T-helper 17 cell (primary cell): ENCODE measurements around the gene ACE2. TPM values are rescaled to one million over a fixed set of nuclear protein-coding genes. Genes with fewer than 3 reads are reported as not detected.

ENCODE experiments used
- ATAC-seq: fragments of 150-1000 bp; cut with Tn5 transposase; 2 replicates; pipeline ENCODE4 v1.10.0; 2021; ENCODE audit warnings: mild to moderate bottlenecking, moderate library complexity
- DNase-seq, 3 donors: peaks; one replicate each; pipeline versions ENCODE4 v3.0.0 to v3.0.0-alpha.2; 2020 to 2021
- H3K9me3 ChIP-seq: one replicate; pipeline ENCODE4 v1.7.0; 2013; ENCODE audit warnings: low read length, mild to moderate bottlenecking; ENCODE audit not compliant: control insufficient read depth, poor library complexity, severe bottlenecking
- H3K27ac Mint-ChIP-seq: one replicate; pipeline ENCODE4 v1.8.0; 2022; ENCODE audit warnings: mild to moderate bottlenecking, moderate library complexity, mixed read lengths
- H3K27me3 Mint-ChIP-seq: one replicate; pipeline ENCODE4 v1.8.0; 2022; ENCODE audit warnings: mixed read lengths
- H3K36me3 Mint-ChIP-seq: one replicate; pipeline ENCODE4 v1.8.0; 2022; ENCODE audit warnings: low read depth, mixed read lengths
- H3K4me1 Mint-ChIP-seq: one replicate; pipeline ENCODE4 v1.8.0; 2022; ENCODE audit warnings: mild to moderate bottlenecking, mixed read lengths
- H3K4me3 Mint-ChIP-seq: one replicate; pipeline ENCODE4 v1.8.0; 2022; ENCODE audit warnings: mild to moderate bottlenecking, moderate library complexity, mixed read lengths
- total RNA-seq, 4 donors: library from RNA in 2 of 4; stranded (reverse) in 2 of 4; gene quantifications; one replicate each; pipeline ENCODE4 v1.2.3 and lab custom pipeline; 2022 to 2026

Gene ACE2
- total RNA-seq, 2 donors from 2014 or later, result not detected

DNA sequence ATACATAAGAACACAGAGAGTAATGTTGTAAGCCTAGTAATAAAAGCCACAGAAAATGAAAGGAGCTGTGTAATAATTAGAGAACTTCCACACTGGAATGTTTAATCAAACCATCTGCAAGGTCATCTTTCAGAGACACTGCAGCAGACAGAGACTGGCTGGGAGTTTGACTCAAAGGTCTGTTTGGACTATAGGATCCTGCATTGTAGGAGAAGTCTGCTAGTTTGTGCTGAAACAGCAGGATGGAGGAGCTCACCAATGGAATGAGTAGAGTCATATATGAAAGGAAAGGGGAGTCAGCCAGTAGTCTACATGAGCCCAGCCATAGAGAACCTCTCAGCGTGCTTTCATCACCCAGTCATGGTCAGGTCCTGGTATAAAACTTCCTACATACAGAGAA, 4.5 kb upstream of the ACE2 start:
- no peak overlapping the region for H3K4me3 Mint-ChIP-seq
- H3K27ac Mint-ChIP-seq, result no peak overlapping the region
- H3K4me1 Mint-ChIP-seq, result no peaks in the 10 kb centered on the region
- peaks cover 27% of the 10 kb centered on the region for H3K27me3 Mint-ChIP-seq
- H3K36me3 Mint-ChIP-seq, result peaks cover 2% of the 10 kb centered on the region
- ATAC-seq (no peak), DNase-seq (no peak)
- H3K9me3 ChIP-seq, result no peaks in the 10 kb centered on the region

DNA sequence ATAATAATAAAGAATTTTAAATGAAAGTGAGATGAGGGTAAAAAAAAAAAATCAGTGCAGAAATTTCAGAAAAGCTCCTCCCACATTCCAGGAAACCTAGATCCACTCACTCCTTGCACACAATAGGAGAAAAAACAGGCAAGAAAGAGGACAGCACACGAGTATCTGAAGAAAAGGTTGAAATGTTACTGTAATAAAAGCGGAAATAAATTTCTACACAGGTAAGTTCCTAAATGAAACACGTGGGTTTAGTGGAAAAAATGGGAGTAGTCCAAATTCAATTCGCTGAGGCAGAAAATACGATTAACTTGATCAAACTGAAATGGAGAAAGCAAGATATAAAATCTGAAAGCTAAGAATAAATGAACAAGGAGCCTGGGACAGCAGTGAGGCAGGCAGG, 2.0 kb upstream of the ACE2 start:
- peaks cover 24% of the 10 kb centered on the region for H3K27me3 Mint-ChIP-seq
- H3K4me3 Mint-ChIP-seq, result no peak overlapping the region
- no peak overlapping the region for H3K27ac Mint-ChIP-seq
- H3K4me1 Mint-ChIP-seq, result no peaks in the 10 kb centered on the region
- no peak for DNase-seq
- no peak for ATAC-seq
- H3K9me3 ChIP-seq, result no peaks in the 10 kb centered on the region
- peaks cover 2% of the 10 kb centered on the region for H3K36me3 Mint-ChIP-seq

DNA sequence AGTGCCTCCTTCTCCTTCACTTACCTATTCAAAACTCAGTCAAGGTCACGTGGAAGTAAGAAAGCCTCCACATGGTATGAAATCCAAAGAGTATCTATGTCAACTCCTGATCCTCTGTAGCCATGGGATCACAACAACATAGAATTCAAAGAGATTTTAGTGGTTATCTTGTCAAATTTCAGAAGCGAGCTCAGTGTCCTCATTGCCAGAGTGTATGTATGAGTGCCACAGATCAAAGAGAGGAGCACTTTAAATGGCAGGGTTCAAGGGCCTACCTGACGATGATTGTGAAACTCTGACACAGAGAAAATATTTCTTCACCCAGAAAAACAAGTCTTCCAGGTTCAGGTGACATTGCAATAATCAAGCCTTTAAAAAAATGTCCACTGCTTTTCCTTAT, 1.2 kb upstream of the ACE2 start:
- Mint-ChIP-seq H3K4me1 (no peaks in the 10 kb centered on the region), H3K27me3 (peaks cover 24% of the 10 kb centered on the region), H3K27ac (no peak overlapping the region), H3K36me3 (peaks cover 2% of the 10 kb centered on the region), H3K4me3 (no peak overlapping the region)
- ATAC-seq, result no peak
- no peak for DNase-seq
- no peaks in the 10 kb centered on the region for H3K9me3 ChIP-seq

DNA sequence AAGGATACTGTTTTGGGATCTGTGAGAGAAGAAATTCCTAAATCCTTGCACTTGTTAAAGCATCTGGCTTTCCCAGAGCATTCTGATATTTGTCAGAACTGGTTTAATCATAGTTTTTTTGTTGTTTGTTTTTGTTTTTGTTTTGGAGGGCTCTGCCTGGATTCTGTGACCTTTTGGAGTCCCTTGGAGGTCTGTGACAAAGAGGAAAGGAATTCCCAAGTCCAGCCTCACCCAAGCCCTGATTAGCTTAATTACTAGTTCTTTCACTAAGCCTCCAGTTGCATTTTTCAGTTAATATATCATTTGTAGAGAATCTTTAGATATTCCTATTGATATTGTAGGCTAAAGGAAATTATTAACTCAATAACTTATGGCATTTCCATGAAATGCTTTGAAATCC, 711 bp downstream of the ACE2 start:
- ATAC-seq (no peak), DNase-seq (no peak)
- H3K4me1 Mint-ChIP-seq, result no peaks in the 10 kb centered on the region
- no peaks in the 10 kb centered on the region for H3K9me3 ChIP-seq
- no peak overlapping the region for H3K27ac Mint-ChIP-seq
- no peak overlapping the region for H3K4me3 Mint-ChIP-seq
- peaks cover 2% of the 10 kb centered on the region for H3K36me3 Mint-ChIP-seq
- peaks cover 15% of the 10 kb centered on the region for H3K27me3 Mint-ChIP-seq

DNA sequence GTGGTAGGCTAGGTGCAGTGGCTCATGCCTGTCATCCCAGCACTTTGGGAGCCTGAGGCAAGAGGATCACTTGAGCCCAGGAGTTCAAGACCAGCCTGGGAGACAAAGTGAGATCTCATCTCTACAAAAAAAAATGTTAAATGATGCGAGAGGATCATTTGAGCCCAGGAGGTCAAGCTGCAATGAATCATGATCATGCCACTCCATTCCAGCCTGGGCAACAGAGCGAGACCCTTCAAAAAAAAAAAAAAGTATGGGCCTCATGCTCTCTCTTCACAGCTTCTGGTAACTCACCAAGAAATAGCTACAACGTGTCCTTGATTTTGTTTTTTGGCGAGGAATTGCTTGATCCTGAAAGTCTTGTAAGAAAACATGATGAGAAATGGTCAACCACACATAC, 1.3 kb downstream of the ACE2 start:
- ATAC-seq, result no peak
- no peaks in the 10 kb centered on the region for H3K9me3 ChIP-seq
- Mint-ChIP-seq H3K36me3 (peaks cover 2% of the 10 kb centered on the region), H3K4me1 (no peaks in the 10 kb centered on the region), H3K27me3 (peaks cover 14% of the 10 kb centered on the region), H3K27ac (no peak overlapping the region), H3K4me3 (no peak overlapping the region)
- no peak for DNase-seq

DNA sequence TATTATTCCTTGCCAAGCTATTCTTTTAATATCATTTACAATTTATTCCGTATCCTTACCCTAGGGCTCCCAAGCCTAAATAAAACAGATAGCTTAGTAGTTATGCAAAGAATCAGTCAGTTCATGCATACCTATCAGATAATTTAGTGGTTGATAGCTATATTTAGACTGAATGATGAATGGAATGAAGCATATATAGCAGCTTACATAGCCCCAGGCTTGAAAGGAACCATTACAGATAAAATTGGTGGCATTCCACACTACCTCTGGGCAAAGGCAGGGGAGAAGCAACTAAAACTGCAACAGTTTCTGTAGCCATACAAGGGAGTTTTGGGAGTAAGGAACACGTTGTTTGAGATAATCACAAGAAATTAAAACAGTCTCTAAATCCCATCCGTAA, 2.7 kb downstream of the ACE2 start:
- no peaks in the 10 kb centered on the region for H3K4me1 Mint-ChIP-seq
- peaks cover 14% of the 10 kb centered on the region for H3K27me3 Mint-ChIP-seq
- no peaks in the 10 kb centered on the region for H3K9me3 ChIP-seq
- H3K36me3 Mint-ChIP-seq, result peaks cover 2% of the 10 kb centered on the region
- no peak for DNase-seq
- H3K4me3 Mint-ChIP-seq, result no peak overlapping the region
- no peak for ATAC-seq
- H3K27ac Mint-ChIP-seq, result no peak overlapping the region

DNA sequence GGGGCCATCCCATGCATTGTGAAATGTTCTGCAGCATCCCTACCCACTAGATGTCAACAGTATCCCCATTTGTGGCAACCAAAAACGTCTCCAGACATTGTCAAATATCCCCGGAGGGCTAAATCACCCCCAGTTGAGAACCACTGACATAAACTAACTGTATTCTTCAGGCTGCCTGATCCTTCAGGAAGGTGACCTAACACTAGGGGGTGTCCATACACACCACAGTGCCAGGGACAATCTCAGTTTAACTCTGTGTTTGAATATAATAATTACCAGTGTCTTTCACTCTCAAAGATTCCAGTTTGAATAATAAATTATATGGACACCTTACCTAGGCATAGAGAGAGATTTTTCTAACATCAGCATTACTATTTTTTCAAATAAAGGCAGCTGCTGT, 6.4 kb downstream of the ACE2 start:
- Mint-ChIP-seq H3K4me3 (no peak overlapping the region), H3K4me1 (no peaks in the 10 kb centered on the region), H3K27me3 (peaks cover 7% of the 10 kb centered on the region), H3K27ac (no peak overlapping the region), H3K36me3 (peaks cover 3% of the 10 kb centered on the region)
- no peaks in the 10 kb centered on the region for H3K9me3 ChIP-seq
- no peak for DNase-seq
- ATAC-seq, result no peak

DNA sequence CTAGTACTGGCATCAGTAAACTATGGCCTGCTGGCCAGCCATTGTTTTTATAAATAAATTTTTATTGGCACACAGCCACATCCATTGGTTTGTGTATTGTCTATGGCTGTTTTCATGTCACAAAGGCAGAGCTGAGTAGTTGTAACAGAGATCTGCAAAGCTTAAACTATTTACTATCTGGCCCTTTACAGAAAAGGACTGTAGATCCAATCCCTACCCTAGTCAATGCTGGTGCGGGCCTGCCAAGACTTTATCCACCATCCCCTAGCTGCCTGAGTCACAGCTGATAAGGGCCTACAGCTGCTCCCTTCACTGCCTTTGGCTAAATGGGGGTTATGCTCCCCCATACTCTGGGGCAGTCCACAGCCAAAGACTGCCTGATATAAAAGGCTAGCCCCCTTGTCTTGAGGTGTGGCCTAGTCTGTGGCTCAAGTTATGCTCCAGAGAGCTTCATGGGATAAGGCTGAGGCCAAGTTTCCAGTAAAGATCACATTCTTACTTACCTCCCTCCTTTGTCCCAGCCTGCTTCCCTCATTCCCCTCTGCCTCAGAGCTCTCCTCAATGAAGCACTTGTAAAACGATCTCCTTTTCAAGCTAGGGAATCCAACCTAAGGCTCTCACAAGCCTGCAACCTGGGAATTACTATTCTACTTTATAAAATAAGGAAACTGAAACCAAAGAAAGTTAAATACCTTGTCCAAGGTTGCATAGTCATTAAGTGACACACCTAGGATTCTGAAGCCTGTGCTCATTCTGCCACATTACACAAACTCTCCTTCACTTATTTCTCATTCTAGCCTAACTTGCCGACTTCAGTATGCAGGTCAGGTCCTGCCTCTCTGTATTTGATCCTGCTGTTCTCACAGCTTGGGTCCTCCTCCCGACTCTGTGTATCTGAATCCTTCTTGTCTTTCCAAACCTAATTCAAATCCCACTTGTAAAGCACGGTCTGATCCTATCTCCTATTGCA, 20.7 kb downstream of the ACE2 start:
- DNase-seq (no peak), ATAC-seq (no peak)
- Mint-ChIP-seq H3K4me1 (no peaks in the 10 kb centered on the region), H3K36me3 (no peaks in the 10 kb centered on the region), H3K27ac (no peak overlapping the region), H3K27me3 (no peaks in the 10 kb centered on the region), H3K4me3 (no peak overlapping the region)
- no peaks in the 10 kb centered on the region for H3K9me3 ChIP-seq

DNA sequence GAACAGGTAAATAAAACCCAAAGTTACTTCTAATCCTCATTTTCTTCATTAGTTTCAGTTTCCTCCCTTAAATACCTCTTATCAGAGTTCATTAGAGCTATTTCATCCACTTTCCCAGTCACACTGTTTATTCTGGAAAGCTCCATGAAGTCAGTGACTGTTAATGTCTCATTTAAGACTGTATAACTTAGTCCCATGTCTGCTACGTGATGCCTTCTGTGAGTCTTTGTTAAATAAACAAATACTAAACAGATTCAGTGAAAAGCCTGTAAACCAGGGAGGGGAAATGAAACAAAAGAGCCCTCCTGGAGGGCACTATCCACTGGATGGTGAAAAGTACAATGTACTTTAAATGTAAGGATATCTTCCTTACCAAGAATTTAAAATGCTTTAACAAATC, 24.7 kb downstream of the ACE2 start:
- H3K9me3 ChIP-seq, result no peaks in the 10 kb centered on the region
- DNase-seq (no peak), ATAC-seq (no peak)
- Mint-ChIP-seq H3K27me3 (no peaks in the 10 kb centered on the region), H3K4me1 (no peaks in the 10 kb centered on the region), H3K4me3 (no peak overlapping the region), H3K27ac (no peak overlapping the region), H3K36me3 (no peaks in the 10 kb centered on the region)

DNA sequence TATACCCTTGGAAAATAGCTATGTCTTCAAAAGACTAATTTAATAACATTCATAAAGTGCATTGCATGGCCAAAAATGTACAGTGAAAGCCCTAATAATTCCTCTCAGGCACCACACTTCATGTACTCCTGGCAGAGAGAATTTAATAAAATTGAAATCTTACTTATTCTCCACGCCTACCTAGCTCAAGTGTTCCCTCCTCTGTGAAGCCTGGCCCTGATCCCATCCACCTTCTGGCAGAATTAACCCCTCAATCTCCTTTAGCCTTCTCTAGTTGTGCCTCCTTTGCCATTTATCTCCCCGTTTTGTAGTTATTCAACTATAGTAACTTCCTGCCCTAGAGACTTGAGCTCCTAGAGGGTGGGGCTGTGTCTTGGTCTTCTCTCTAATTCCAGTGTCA, 26.7 kb downstream of the ACE2 start:
- Mint-ChIP-seq H3K4me3 (no peak overlapping the region), H3K27ac (no peak overlapping the region), H3K36me3 (no peaks in the 10 kb centered on the region), H3K27me3 (peaks cover 4% of the 10 kb centered on the region), H3K4me1 (no peaks in the 10 kb centered on the region)
- H3K9me3 ChIP-seq, result no peaks in the 10 kb centered on the region
- DNase-seq (no peak), ATAC-seq (no peak)

DNA sequence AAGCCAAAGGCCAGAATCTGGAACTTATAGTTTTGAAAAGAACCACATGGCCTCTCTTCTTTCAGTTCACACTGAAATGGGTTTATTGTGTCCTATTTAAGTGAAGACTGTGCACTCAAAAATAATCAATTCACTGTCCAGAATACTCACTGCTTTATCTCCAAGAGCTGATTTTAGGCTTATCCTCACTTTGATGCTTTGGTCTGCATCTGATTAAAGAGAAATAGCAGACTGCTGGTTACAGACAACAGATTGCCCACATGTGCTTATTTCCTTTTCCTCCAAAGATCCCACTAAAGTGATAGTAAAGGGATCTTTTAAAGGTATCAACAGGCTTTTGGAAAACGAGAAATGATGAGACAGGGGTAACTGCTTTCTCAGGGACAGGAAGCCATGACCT, 30.6 kb downstream of the ACE2 start:
- Mint-ChIP-seq H3K36me3 (no peaks in the 10 kb centered on the region), H3K4me3 (no peak overlapping the region), H3K4me1 (peaks cover 4% of the 10 kb centered on the region), H3K27me3 (peaks cover 13% of the 10 kb centered on the region), H3K27ac (peak overlapping the region; percentile 39)
- DNase-seq, result no peak
- no peaks in the 10 kb centered on the region for H3K9me3 ChIP-seq
- ATAC-seq, result no peak

DNA sequence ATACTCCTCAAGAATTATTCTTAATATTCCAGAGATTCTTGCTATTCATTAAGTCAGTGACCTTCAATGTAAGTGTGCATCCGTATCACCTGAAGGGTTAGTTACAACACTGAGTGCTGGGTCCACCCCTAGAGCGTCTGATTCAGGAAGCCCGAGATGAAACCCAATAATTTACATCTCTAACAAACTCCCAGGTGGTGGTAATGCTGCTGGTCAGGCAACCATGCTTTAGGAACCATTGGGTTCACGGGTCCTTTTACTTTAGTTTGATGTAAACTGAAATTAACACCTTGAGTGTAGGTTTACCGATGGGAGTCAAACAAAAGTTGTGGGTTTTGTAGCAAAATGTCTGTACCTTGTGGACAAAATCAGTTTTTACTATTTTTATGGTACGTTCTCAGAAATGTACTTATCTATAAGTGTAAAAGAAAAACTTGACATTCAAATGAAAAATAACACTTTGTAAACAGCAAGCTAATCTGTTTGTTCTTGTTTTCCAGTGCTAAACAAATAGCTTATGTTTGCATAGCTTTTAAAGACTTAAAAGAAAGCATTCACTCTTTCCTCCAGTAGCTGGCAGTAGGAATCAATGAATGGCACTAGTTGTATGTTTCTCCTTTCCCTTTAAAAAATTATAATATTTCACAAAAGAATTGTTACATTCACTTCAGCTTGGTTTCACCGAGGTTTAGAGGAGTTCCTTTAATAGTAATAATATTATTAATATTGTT, 32.7 kb downstream of the ACE2 start:
- Mint-ChIP-seq H3K4me1 (peaks cover 4% of the 10 kb centered on the region), H3K27me3 (peaks cover 22% of the 10 kb centered on the region), H3K4me3 (no peak overlapping the region), H3K27ac (no peak overlapping the region), H3K36me3 (no peaks in the 10 kb centered on the region)
- no peak for DNase-seq
- H3K9me3 ChIP-seq, result no peaks in the 10 kb centered on the region
- ATAC-seq, result no peak

DNA sequence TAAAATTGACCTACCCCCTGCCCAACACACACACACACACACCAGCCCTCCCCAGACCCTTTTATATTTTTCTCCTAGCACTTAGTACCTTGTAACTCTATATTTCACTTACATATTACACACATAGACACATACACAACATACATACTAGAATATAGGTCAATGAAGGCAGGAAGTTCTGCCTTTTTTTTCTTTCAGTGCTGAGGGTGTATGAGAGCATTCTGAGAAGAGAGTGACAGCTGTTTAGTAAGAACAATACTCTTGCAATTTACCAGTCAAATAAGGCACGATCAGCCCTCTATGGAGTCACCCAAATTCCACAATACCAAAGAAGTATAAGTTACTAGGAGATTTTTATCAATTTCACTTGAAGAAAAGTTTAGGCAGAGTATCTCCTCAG, 33.5 kb downstream of the ACE2 start:
- Mint-ChIP-seq H3K4me1 (peaks cover 4% of the 10 kb centered on the region), H3K4me3 (no peak overlapping the region), H3K27me3 (peaks cover 22% of the 10 kb centered on the region), H3K27ac (no peak overlapping the region), H3K36me3 (no peaks in the 10 kb centered on the region)
- ATAC-seq (no peak), DNase-seq (no peak)
- H3K9me3 ChIP-seq, result no peaks in the 10 kb centered on the region
